Activated CD8-positive, alpha-beta T cell treated with anti-CD3 and anti-CD28 coated beads for 36 hours (primary cell): ENCODE results near the gene SORCS2. TPM values are rescaled to one million over a fixed set of nuclear protein-coding genes. Genes with fewer than 3 reads are reported as not detected.

Experiments used
- ATAC-seq: fragments of 200-7000 bp; cut with Tn5 transposase; one replicate; pipeline ENCODE4 v1.10.0; 2021; ENCODE audit warnings: mild to moderate bottlenecking, moderate library complexity
- CTCF ChIA-PET: fragments of 350-600 bp; sonication (Branson Sonifier 250); formaldehyde crosslinking; loops from one replicate; lab custom pipeline; 2021; ENCODE audit warnings: antibody characterized with exemption; lab: Charles Lee
- POLR2A ChIA-PET: fragments of 350-600 bp; sonication (Branson Sonifier 250); formaldehyde crosslinking; loops from one replicate; lab custom pipeline; 2021; ENCODE audit warnings: antibody characterized with exemption; lab: Charles Lee
- DNase-seq: peaks from one replicate; pipeline ENCODE4 v3.0.0-alpha.2; 2020
- H3K27ac Mint-ChIP-seq: one replicate; pipeline ENCODE4 v1.8.0; 2021; ENCODE audit warnings: mild to moderate bottlenecking, mixed read lengths
- H3K27me3 Mint-ChIP-seq: one replicate; pipeline ENCODE4 v1.8.0; 2021; ENCODE audit warnings: mixed read lengths
- H3K36me3 Mint-ChIP-seq: one replicate; pipeline ENCODE4 v1.8.0; 2021; ENCODE audit warnings: low read depth, mixed read lengths
- H3K4me1 Mint-ChIP-seq: one replicate; pipeline ENCODE4 v1.8.0; 2021; ENCODE audit warnings: low read depth, mixed read lengths
- H3K4me3 Mint-ChIP-seq: one replicate; pipeline ENCODE4 v1.8.0; 2021; ENCODE audit warnings: mild to moderate bottlenecking, moderate library complexity, mixed read lengths
- H3K9me3 Mint-ChIP-seq: one replicate; pipeline ENCODE4 v1.8.0; 2021; ENCODE audit warnings: mixed read lengths
- CTCF ChIP-seq: fragments of 200-600 bp; IDR thresholded peaks from one replicate; pipeline ENCODE4 v1.8.0; 2022; ENCODE audit warnings: antibody characterized with exemption, mild to moderate bottlenecking
- intact Hi-C: fragments of 100-400 bp; cut with micrococcal nuclease; formaldehyde crosslinking; loops from one replicate; pipeline ENCODE4 v1.10.0; 2022
- total RNA-seq, 2 experiments: library from RNA; stranded (reverse); gene quantifications; one replicate each; pipeline ENCODE4 v1.2.3, GENCODE V29; 2021

Gene SORCS2
- total RNA-seq, 2 experiments from 2014 or later = 0.05 TPM; not detected in 1

- ChIA-PET POLR2A (no interaction called here), CTCF (interaction anchor here (1.3 kb wide), 1 partner anchor 14 kb away, joined by 3 read pairs; no protein-coding TSS in a partner anchor)
- H3K4me1 Mint-ChIP-seq = no peaks in the 10 kb centered on the region
- H3K9me3 Mint-ChIP-seq = no peaks in the 10 kb centered on the region
- intact Hi-C loops = no loop called here
- no peak for TF ChIP-seq CTCF
- no peaks in the 10 kb centered on the region for H3K27me3 Mint-ChIP-seq
- no peak overlapping the region for H3K4me3 Mint-ChIP-seq
- H3K36me3 Mint-ChIP-seq = no peaks in the 10 kb centered on the region
- DNase-seq (no peak), ATAC-seq (no peak)
- H3K27ac Mint-ChIP-seq = no peak overlapping the region
Measured at GRCh38 chr4:7733801-7734650, 541.7 kb downstream of the SORCS2 start.

- Mint-ChIP-seq H3K4me3 (no peak overlapping the region), H3K36me3 (no peaks in the 10 kb centered on the region), H3K27me3 (no peaks in the 10 kb centered on the region), H3K9me3 (no peaks in the 10 kb centered on the region), H3K4me1 (no peaks in the 10 kb centered on the region), H3K27ac (no peak overlapping the region)
- POLR2A ChIA-PET = no interaction called here
- no peak for TF ChIP-seq CTCF
- no peak for DNase-seq
- intact Hi-C loops = no loop called here
- no peak for ATAC-seq
- CTCF ChIA-PET = interaction anchor here (1.3 kb wide), 1 partner anchor 15 kb away, joined by 3 read pairs; no protein-coding TSS in a partner anchor
Measured at GRCh38 chr4:7734651-7735260, 542.4 kb downstream of the SORCS2 start.

- Mint-ChIP-seq H3K4me1 (no peaks in the 10 kb centered on the region), H3K9me3 (no peaks in the 10 kb centered on the region), H3K36me3 (no peaks in the 10 kb centered on the region), H3K4me3 (no peak overlapping the region), H3K27me3 (no peaks in the 10 kb centered on the region), H3K27ac (no peak overlapping the region)
- DNase-seq (no peak), ATAC-seq (no peak)
- ChIA-PET CTCF (interaction anchor here (0.9 kb wide), 1 partner anchor 67 kb away, joined by 3 read pairs; no protein-coding TSS in a partner anchor), POLR2A (no interaction called here)
- intact Hi-C loops = no loop called here
- no peak for TF ChIP-seq CTCF
Measured at GRCh38 chr4:7735395-7735794, 543.1 kb downstream of the SORCS2 start.

GRCh38 chr4:7735961-7736360 is 543.6 kb downstream of the SORCS2 start:
- POLR2A ChIA-PET = no interaction called here
- CTCF ChIA-PET = interaction anchor here (0.9 kb wide), 1 partner anchor 66 kb away, joined by 3 read pairs; no protein-coding TSS in a partner anchor
- ATAC-seq (no peak), DNase-seq (no peak)
- Mint-ChIP-seq H3K27me3 (no peaks in the 10 kb centered on the region), H3K4me1 (no peaks in the 10 kb centered on the region), H3K27ac (no peak overlapping the region), H3K9me3 (no peaks in the 10 kb centered on the region), H3K36me3 (no peaks in the 10 kb centered on the region), H3K4me3 (no peak overlapping the region)
- intact Hi-C loops = no loop called here
- TF ChIP-seq CTCF = no peak
